MM.1S (cell line): ENCODE results near the gene EML6.

Experiments used
- CTCF ChIP-seq: fragments of 300-600 bp; sonication (generic); IDR thresholded peaks from 2 replicates; pipeline ENCODE4 v1.5.1; 2016; ENCODE audit warnings: antibody characterized with exemption, low read length, mixed read lengths
- EZH2 ChIP-seq: fragments of 300-600 bp; sonication (generic); optimal IDR thresholded peaks from 2 replicates; pipeline ENCODE3; 2017; ENCODE audit warnings: low read depth, mild to moderate bottlenecking, antibody characterized with exemption, low read length, mixed read lengths

GRCh38 chr2:54983345-54984220 is 260.1 kb downstream of the EML6 start:
- TF ChIP-seq CTCF (no peak), EZH2 (no peak)
